C4-2B (cell line): ENCODE results near the gene SMTNL2.

Source experiments
- CTCF ChIP-seq: fragments of 450-650 bp; conservative IDR thresholded peaks from 2 replicates; pipeline ENCODE4 v1.5.1; 2017; ENCODE audit warnings: mild to moderate bottlenecking
- ZFX ChIP-seq: fragments of 450-650 bp; IDR thresholded peaks from 2 replicates; pipeline ENCODE4 v1.6.1; 2017

- no peak for TF ChIP-seq CTCF
- no peak for TF ChIP-seq ZFX
These were observed 22.0 kb upstream of the SMTNL2 start for GRCh38 chr17:4562015-4562969.
